Ovary (tissue), 9 donors: ENCODE measurements around the gene ZNF423. TPM values are rescaled to one million over a fixed set of nuclear protein-coding genes. Genes with fewer than 3 reads are reported as not detected.

Source experiments
- DNase-seq, 5 donors: peaks; one replicate each; pipeline ENCODE4 v3.0.0-alpha.2; 2019 to 2020
- H3K27ac ChIP-seq, 2 donors: fragments of 200-600 bp; one replicate each; pipeline versions ENCODE4 v1.5.1 to v1.8.0; 2019 to 2022
- H3K27me3 ChIP-seq: fragments of 200-600 bp; one replicate; pipeline ENCODE4 v1.8.0; 2022
- H3K36me3 ChIP-seq: fragments of 200-600 bp; sonication (generic); one replicate; pipeline ENCODE4 v1.5.1; 2019
- H3K4me1 ChIP-seq: one replicate; pipeline ENCODE4 v1.8.1; 2013; ENCODE audit warnings: mild to moderate bottlenecking, moderate library complexity; ENCODE audit not compliant: insufficient read depth
- H3K4me3 ChIP-seq: fragments of 200-600 bp; sonication (generic); one replicate; pipeline ENCODE4 v1.5.1; 2017
- H3K9me3 ChIP-seq, 2 donors: fragments of 200-600 bp in 1 of 2; sonication (generic) in 1 of 2; one replicate each; pipeline versions ENCODE4 v1.5.1 to v1.8.1; 2013 to 2019; ENCODE audit warnings: mild to moderate bottlenecking in 1 of 2, moderate library complexity in 1 of 2
- EP300 ChIP-seq: sonication (generic); formaldehyde crosslinking; IDR thresholded peaks from one replicate; pipeline ENCODE4 v1.6.1; 2017; ENCODE audit warnings: antibody characterized with exemption
- POLR2A ChIP-seq: fragments of 450-650 bp; IDR thresholded peaks from one replicate; pipeline ENCODE4 v1.6.1; 2017; ENCODE audit warnings: antibody characterized with exemption, mild to moderate bottlenecking, moderate library complexity
- WGBS, 3 donors: extraction: QIAGEN DNeasy Blood & Tissue Kit in 1 of 3; methylation state at CpG; one replicate each; pipeline versions ENCODE4 v1.1.5 to v1.1.7; 2013 to 2017; 5-methylcytosine and 5-hydroxymethylcytosine counted together
- intact Hi-C, 4 donors: fragments of 100-400 bp; cut with DNase I; formaldehyde crosslinking; loops; one replicate each; pipeline versions ENCODE4 v1.11.0 to v1.15.1; 2022 to 2023
- polyA plus RNA-seq, 2 donors: library from polyadenylated mRNA; stranded (reverse); fragments of 200-250 nt in 1 of 2; fragments of 350-450 nt in 1 of 2; fragmentation: Illumina TruSeq in 1 of 2; extraction: RNeasy Lipid Tissue Mini Kit (QIAGEN cat#74804) in 1 of 2; gene quantifications; one replicate each; pipeline ENCODE4 v1.2.3, GENCODE V29; 2013 to 2014
- total RNA-seq, 7 donors: library from RNA; depleted of rRNA in 2 of 7; stranded (reverse); fragments of >200 nt in 2 of 7; fragmentation: NEBNext Ultra II Directional in 3 of 7; extraction: Animal tissue kit (Norgen Biotek cat#: 25700) in 3 of 7; gene quantifications; one replicate each; pipeline versions ENCODE4 v1.1.0 to v1.2.4, GENCODE V29; 2016 to 2023
- TF ChIP-seq, protein P1 (sequence below), 3 donors: fragments of 450-650 bp in 2 of 3; fragments of 200-600 bp in 1 of 3; IDR thresholded peaks; one replicate each; pipeline versions ENCODE4 v1.5.1 to v1.8.0; 2016 to 2022; ENCODE audit warnings: antibody characterized with exemption in 3 of 3, mild to moderate bottlenecking in 1 of 3
- donor health status: DM: no; HTN: no; CAD: no; lungs with moderate emphysema.
- donor health status: DM: no; HTN: no; CAD: no.
- donor health status: Bipolar disorder and iron deficiency.
- donor health status: DM: yes; HTN: yes; CAD: no.
- donor health status: DM: no; HTN: no; CAD: no.
- donor health status: DM: yes; HTN: yes; CAD: no.

ZNF423 gene
- total and polyA plus RNA-seq, 9 donors: 3.3 to 40.3 (median 12.4) TPM

DNA sequence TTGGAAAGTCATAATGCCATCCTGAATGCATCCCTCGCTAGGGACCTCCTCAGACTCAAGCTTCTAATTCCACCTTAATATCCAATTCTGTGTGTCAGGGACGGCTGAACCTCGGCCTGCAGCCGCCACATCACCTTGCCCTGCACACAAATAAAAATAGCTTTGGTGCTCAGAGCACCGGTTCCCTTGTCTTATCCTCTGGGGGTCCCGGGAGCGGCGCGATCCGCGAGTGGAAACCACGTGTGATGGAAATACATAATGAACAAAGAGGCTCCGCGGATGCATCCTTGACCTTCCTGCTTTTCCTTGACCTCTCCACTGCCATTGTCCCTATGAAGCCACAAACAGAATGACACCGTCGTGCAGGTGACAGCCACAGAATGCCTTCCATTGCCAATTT, 143.4 kb downstream of the ZNF423 start:
- no peaks in the 10 kb centered on the region for H3K9me3 ChIP-seq
- no peak overlapping the region for H3K27ac ChIP-seq
- no peaks in the 10 kb centered on the region for H3K36me3 ChIP-seq
- TF ChIP-seq POLR2A (no peak), EP300 (no peak)
- TF ChIP-seq, protein P1, sequence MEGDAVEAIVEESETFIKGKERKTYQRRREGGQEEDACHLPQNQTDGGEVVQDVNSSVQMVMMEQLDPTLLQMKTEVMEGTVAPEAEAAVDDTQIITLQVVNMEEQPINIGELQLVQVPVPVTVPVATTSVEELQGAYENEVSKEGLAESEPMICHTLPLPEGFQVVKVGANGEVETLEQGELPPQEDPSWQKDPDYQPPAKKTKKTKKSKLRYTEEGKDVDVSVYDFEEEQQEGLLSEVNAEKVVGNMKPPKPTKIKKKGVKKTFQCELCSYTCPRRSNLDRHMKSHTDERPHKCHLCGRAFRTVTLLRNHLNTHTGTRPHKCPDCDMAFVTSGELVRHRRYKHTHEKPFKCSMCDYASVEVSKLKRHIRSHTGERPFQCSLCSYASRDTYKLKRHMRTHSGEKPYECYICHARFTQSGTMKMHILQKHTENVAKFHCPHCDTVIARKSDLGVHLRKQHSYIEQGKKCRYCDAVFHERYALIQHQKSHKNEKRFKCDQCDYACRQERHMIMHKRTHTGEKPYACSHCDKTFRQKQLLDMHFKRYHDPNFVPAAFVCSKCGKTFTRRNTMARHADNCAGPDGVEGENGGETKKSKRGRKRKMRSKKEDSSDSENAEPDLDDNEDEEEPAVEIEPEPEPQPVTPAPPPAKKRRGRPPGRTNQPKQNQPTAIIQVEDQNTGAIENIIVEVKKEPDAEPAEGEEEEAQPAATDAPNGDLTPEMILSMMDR (IDR thresholded peaks at IDR 0.05): no peak
- H3K4me1 ChIP-seq: no peaks in the 10 kb centered on the region
- WGBS, 3 donors: 81 to 86% (median 82%) methylated on average over 16 of the region's 16 CpGs
- intact Hi-C loops: no loop called here
- H3K4me3 ChIP-seq: no peak overlapping the region
- DNase-seq: no peak
- H3K27me3 ChIP-seq: no peaks in the 10 kb centered on the region

DNA sequence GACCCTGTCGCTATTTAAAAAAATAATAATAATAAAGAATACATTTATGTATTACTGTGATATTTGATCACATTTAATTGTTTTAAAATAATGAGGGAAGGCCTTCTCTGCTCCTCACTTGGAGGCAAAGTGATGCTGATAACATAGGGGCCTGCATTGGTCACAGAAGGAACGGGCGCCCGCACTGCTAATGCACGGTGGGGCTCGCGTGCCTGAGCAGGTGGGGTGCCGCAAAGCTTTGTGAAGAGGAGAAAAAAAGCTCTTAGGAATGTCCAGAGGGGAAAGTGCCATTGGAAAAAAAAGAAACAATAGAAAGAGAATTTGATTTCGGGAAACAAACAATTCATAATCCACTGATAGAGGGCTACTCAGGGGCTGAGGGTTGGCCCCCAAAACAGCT, 143.8 kb downstream of the ZNF423 start:
- H3K27me3 ChIP-seq: no peaks in the 10 kb centered on the region
- intact Hi-C loops: no loop called here
- H3K27ac ChIP-seq: no peak overlapping the region
- no peaks in the 10 kb centered on the region for H3K9me3 ChIP-seq
- H3K36me3 ChIP-seq: no peaks in the 10 kb centered on the region
- H3K4me1 ChIP-seq: no peaks in the 10 kb centered on the region
- no peak for TF ChIP-seq EP300
- TF ChIP-seq POLR2A: no peak
- TF ChIP-seq, protein P1 (IDR thresholded peaks at IDR 0.05): no peak
- no peak for DNase-seq
- WGBS, 3 donors: 92 to 93% (median 93%) methylated on average over 9 of the region's 9 CpGs
- no peak overlapping the region for H3K4me3 ChIP-seq

DNA sequence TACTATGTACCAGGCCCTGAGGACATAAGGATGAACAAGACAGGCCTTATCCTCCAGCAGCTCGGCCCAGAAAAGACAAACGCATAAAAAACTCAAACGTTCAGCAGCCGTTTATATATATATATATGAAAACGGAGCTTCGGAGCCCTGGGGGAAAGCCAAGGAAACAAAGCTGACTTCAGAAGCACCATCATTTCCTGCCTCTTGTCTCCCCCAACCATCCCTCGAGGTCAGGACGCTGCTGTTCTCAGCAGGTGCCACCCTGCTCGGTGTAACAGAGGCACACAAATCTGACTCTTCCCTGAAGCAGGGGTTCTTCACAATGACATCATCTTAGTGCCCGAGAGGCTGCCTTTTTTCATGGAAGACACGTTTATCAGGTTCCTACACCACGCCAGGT, 146.9 kb downstream of the ZNF423 start:
- no peak for DNase-seq
- TF ChIP-seq EP300 (no peak), POLR2A (no peak)
- TF ChIP-seq, protein P1 (IDR thresholded peaks at IDR 0.05): no peak
- Histone ChIP-seq H3K4me1 (no peaks in the 10 kb centered on the region), H3K27me3 (no peaks in the 10 kb centered on the region), H3K9me3 (no peaks in the 10 kb centered on the region), H3K4me3 (no peak overlapping the region), H3K36me3 (no peaks in the 10 kb centered on the region), H3K27ac (no peak overlapping the region)
- intact Hi-C loops: no loop called here
- WGBS, 3 donors: 73 to 83% (median 77%) methylated on average over 12 of the region's 12 CpGs

DNA sequence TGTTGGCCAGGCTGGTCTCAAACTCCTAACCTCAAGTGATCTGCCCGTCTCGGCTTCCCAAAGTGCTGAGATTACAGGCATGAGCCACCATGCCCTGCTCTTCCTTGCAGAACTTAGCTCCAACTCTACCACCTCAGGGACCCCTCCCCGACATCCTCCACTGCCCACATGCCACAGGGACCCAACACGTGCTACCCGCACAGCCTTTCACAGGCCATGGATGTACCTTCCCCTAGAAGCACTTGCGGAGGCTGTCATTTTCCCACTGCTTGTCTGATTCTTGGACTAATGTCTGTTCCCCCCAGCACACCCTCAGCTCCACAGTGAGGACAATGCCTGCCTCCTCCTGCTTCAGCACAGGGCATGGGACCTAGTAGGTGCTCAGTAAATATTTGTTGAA, 147.4 kb downstream of the ZNF423 start:
- H3K4me3 ChIP-seq: no peak overlapping the region
- TF ChIP-seq, protein P1 (IDR thresholded peaks at IDR 0.05): no peak
- TF ChIP-seq POLR2A (no peak), EP300 (no peak)
- DNase-seq: no peak
- H3K27me3 ChIP-seq: no peaks in the 10 kb centered on the region
- H3K36me3 ChIP-seq: no peaks in the 10 kb centered on the region
- H3K4me1 ChIP-seq: no peaks in the 10 kb centered on the region
- 87 to 97% (median 93%) methylated on average over 6 of the region's 6 CpGs for WGBS, 3 donors
- intact Hi-C loops: no loop called here
- no peak overlapping the region for H3K27ac ChIP-seq
- no peaks in the 10 kb centered on the region for H3K9me3 ChIP-seq
